GM19099 (cell line): ENCODE data around the gene ZWINT.

Source experiments
- POLR2A ChIP-seq: IDR thresholded peaks from 3 replicates; pipeline ENCODE4 v1.6.1; 2011; ENCODE audit warnings: low read depth; ENCODE audit not compliant: insufficient read length; ENCODE audit errors: extremely low read depth

The ZWINT gene

GRCh38 chr10:56317603-56318002 is 43.5 kb downstream of the ZWINT start:
- TF ChIP-seq POLR2A = no peak

DNA sequence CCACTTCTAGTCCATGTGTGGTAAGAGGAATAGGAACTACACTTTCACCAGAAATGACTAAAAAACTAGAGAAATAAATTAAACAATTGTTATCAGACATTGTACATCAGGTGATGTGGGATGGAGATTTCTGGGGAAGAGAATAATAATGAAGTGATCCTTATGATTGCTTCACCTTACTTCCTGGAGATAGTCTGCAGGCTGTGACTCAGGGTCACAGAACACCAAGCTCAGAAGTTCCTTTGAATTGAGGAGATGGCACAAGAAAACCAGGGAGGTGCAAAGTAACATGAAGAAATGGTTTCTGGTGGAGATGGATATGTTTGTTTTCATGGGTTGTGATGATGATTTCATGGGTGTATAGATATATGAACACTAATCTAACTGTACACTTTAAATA is 44.5 kb downstream of the ZWINT start:
- no peak for TF ChIP-seq POLR2A
